ENCODE data around the gene ALG1L2. TPM values are rescaled to one million over a fixed set of nuclear protein-coding genes. Genes with fewer than 3 reads are reported as not detected.
A peak's percentile ranks its signal among the peaks of the same experiment; 100 is the strongest.
"Not testable (repeated sequence)": the region's sequence is repeated elsewhere in the genome, so short reads cannot be mapped to it uniquely, and the experiment has no call there.

ALG1L2 gene
- total RNA-seq, 1 experiment from 2014 or later = not detected

DNA sequence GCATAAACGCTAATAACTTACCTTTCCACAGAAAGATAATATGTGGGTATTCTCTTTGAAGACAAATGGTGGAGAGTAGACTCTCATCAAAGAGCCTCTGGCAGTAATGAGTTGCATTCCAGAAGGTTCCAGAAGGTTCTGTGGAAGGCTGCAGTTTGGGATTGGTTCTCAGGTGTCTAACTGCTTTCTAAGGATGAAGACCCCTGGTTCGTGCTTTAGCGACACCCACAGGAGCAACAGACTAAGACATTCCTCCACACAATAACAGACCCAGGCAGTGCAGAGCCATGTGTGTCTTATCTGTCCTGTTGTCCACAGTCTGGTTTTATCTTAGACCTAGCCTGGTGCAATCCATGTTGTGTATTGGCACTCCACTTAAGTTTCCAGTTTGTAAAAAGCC, 9.1 kb downstream of the ALG1L2 start:
- in situ Hi-C loops (cut with HindIII; ENCODE audit: low sequenced_read_pairs); DNase-seq (ENCODE audit: low spot score): not testable (repeated sequence)

DNA sequence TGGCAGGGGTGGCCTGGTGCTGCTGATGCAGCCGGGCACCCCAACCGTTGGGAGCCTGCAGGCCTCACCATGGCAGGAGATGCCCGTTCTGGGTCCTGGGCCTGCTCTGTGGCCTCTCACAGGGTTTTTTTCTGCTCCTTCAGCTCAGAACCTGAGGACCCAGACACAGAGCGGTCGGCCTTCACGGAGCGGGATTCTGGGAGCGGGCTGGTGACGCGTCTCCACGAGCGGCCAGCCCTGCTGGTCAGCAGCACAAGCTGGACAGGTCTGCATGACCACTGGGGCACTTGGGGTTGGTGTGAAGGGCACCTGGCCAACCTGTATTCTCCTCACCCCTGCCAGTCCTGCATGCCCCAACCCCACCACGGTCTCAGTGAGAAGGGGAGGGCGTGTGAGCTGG, 10.3 kb downstream of the ALG1L2 start:
- in situ Hi-C loops (cut with HindIII; ENCODE audit: low sequenced_read_pairs) = no loop called here
- no peak for DNase-seq (ENCODE audit: low spot score)

DNA sequence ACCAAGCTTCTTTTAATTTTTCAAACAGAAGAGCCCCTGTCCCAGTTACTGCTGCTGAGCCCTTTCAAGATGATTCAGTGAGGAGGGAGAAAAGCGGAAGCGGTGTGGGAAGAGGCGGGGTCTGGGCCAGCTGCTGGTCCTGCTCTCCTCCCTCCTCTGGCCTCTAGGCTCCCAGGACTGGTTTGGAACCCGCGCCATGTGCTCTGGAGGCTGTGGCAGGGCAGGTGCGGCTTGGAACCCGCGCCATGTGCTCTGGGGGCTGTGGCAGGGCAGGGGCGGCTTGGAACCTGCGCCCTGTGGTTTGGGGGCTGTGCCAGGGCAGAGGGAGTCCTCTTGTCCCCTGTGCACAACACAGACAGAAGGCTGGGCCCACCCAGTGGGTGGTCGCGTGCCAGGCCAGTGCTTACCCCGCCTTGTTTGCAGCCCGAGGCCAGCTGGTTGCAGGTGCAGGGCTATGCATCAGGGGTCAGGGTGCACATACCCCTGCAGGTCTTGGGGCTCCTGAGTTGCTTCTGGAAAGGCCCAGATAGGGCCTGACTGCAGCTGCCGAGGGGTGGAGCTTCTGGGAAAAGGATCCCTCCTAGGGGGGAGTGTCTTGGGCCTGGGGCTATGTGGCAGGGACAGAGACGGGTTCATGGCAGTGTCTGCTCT, 12.2 kb downstream of the ALG1L2 start:
- no peak for DNase-seq (ENCODE audit: low spot score)
- in situ Hi-C loops (cut with HindIII; ENCODE audit: low sequenced_read_pairs) = no loop called here

DNA sequence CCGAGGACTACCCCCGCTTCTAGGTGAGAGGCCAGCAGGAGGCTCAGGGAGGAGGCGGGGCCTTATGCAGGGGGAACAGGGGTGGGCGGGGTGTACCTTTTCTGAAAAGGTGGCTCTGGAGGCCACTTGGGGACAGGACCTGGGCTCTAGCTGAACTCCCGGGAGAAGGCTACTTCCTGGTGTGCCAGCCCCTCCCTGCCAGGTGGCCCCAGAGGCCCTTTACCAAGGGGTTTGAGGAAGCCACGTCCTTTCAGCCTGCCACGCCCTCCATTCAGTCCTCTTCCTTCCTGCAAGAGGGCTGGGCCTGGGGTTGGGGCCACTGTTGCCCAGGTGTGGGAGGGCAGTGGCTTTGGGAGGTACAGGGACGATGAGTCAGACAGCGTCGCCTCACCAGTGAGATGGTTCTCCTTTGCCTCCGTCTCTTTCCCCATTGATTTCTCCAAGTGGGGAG, 12.9 kb downstream of the ALG1L2 start:
- in situ Hi-C loops (cut with HindIII; ENCODE audit: low sequenced_read_pairs); DNase-seq (ENCODE audit: low spot score): not testable (repeated sequence)

DNA sequence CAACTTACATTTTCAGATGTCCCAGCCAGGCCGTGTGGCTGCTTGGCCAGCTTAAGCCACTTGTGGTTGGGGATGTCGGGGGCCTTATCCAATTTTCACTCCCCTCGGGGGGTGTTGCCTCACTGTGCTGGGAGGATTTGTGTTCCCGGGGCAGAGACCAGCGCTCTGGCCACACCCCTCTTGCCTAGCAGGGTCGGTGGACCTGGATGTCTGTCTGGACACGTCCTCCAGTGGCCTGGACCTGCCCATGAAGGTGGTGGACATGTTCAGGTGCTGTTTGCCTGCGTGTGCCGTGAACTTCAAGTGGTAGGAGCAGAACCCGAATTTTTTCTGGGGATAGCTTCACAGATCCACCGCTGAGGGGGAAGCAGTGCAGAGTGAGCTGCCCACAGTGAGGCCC, 14.2 kb downstream of the ALG1L2 start:
- DNase-seq (ENCODE audit: low spot score); in situ Hi-C loops (cut with HindIII; ENCODE audit: low sequenced_read_pairs): not testable (repeated sequence)

DNA sequence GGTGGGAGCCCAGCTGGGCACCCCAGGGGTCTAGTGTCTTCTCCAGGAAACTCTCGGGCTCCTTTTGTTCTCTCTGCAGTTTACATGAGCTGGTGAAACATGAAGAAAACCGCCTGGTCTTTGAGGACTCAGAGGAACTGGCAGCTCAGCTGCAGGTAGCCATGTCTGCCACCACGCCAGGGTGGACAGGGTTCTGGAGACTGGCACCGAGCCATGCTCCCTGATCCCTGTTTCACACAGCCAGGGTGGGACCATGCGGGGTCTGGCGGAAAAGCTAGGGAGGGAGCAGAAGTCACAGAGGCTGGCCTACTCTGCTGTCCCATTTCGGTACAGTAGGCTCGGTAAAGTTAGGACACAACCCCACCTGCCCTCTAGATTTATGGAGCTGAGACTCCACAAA, 15.5 kb downstream of the ALG1L2 start:
- in situ Hi-C loops (cut with HindIII; ENCODE audit: low sequenced_read_pairs) = not testable (repeated sequence)

DNA sequence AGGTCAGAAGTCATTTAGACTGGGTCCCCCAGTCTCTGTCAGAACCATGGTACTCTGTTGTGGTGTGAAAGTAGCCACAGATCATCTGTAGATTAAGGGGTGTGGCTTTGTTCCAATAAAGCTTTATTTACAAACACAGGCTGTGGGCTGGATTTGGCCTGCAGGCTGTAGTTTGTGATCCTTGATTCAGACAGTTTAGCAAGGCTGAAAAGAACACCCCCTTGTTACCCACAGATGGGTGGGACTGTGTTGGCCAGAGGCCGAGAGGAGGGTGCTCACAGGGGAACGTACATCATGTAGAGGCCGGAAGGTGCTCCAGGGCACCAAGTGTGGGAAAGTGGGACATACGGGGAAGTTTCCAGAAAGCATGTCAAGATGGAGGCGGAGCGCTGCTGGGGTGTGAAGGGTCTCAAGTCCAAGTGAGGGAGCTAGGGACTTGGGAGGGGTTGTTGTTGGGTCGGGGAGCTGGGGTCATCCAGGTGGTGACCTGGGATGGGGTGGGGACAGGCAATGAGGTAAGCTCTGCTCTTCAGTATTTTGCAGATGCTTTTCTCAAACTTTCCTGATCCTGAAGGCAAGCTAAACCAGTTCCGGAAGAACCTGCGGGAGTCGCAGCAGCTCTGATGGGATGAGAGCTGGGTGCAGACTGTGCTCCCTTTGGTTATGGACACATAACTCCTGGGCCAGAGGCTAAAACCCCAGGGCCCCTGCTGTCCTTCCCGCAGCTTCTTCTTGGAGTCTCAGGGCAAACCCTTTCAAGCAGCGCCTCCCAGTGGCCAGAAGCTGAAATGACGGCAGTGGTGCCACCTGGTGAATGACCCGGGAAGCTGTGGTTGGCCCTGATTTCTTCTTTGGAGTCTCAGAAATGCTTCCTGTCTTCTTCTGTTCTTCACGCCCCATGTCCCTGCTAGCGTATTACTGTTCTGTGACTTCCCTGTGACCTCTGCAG, 16.3 kb downstream of the ALG1L2 start:
- DNase-seq (ENCODE audit: low spot score); in situ Hi-C loops (cut with HindIII; ENCODE audit: low sequenced_read_pairs): not testable (repeated sequence)

More for the DNA sequence above, 15.5 kb downstream of the ALG1L2 start:
- not testable (repeated sequence) for DNase-seq (ENCODE audit: low spot score)

DNA sequence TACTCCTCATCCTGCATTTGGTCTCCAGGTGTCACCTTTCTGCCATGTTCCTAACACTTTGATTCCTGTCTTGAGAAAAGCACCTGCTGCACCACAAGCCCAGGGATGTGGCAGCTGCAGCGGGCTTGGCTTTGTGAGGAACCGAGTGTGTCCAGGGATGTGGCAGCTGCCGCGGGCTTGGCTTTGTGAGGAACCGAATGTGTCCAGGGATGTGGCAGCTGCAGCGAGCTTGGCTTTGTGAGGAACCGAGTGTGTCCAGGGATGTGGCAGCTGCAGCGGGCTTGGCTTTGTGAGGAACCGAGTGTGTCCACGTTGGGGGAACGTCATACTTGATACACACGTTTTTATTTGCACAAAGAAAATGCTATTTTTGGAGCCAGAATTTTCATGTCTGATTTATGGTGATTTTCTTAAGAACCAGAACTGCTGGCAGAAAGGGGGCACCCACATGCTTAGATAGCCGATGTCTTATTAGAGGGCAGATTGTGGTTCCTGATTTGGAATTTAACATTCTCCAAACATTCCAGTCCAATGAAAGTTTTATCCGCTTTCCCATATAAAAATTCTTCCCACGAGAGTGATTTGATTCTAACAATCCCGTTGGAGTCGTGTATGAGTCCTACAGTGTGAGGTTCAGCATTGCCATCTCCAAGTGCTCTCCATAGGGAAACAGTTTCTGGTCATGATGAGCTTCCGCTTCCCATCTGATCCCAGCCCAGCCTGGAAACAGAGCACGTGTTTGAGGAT, 17.2 kb downstream of the ALG1L2 start:
- DNase-seq (ENCODE audit: low spot score); in situ Hi-C loops (cut with HindIII; ENCODE audit: low sequenced_read_pairs): not testable (repeated sequence)

DNA sequence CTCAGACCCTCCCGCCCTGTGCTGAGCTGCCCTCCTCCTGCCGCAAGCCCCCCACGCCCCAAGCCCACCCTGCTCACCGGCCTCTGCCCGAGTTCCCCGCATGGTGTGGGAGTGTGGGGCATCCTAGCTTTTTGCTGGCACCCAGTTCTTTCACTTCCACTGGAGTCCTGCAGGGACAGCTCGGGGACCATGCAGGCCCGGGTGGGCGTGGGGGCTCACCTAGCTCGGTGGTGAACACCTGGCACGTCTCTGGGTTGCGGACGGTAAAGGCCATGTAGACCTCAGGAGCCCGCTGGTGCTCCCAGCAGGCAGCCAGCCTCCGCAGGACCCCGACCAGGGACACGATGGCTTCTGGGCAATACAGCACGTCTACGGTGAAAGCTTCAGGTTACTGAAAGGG, 20.9 kb downstream of the ALG1L2 start:
- in situ Hi-C loops (cut with HindIII; ENCODE audit: low sequenced_read_pairs); DNase-seq (ENCODE audit: low spot score): not testable (repeated sequence)

DNA sequence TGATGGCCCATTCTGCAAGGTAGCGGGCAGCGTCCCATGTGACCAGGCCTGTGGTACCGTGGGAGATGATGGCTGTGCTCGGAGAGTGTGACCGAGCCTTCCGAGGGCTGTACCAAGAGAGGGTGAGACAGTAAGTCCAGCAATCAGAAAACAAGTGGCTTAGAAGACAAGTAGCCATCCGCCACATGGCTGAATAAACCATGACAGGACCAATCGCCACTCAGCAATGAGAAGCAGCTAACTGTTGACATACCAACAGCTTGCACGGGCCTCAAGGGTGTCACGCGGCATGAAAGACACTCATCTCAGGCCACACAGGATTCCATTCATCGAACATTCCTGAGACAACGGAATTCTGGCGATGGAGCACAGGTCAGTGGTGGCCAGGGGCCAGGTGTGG, 22.6 kb downstream of the ALG1L2 start:
- DNase-seq (ENCODE audit: low spot score); in situ Hi-C loops (cut with HindIII; ENCODE audit: low sequenced_read_pairs): not testable (repeated sequence)

DNA sequence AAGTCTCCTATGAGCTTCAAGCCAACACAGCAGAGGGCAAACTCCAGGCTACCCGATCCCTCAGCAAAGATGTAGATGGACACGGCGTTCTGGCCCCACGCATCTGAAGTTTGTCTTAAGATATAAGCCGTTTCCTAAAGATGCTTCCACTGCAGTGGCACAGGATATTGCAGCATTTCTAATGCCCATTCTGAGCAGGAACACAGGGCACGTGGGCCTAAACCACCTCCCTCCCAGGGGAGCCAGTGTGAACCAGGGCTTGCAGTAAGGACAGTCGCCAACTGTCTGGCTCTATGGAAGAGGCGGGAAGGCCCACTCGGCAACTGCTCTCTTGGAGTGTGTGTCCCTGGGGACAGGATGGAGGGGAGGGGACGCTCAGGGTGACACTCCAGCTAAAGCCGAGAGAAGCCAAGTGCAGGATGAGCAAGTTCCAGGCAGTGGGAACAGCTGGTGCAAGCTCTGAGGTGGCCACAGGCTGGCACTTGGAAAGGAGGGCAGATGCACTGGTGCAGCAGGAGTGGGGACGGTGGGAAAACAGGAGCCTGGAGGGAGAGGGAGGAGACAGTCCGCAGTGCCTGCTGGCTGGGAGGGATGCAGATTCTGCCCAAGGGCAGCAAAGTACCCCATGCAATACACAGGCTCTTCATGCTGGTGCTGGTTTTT, 25.8 kb downstream of the ALG1L2 start:
- in situ Hi-C loops (cut with HindIII; ENCODE audit: low sequenced_read_pairs); DNase-seq (ENCODE audit: low spot score): not testable (repeated sequence)

DNA sequence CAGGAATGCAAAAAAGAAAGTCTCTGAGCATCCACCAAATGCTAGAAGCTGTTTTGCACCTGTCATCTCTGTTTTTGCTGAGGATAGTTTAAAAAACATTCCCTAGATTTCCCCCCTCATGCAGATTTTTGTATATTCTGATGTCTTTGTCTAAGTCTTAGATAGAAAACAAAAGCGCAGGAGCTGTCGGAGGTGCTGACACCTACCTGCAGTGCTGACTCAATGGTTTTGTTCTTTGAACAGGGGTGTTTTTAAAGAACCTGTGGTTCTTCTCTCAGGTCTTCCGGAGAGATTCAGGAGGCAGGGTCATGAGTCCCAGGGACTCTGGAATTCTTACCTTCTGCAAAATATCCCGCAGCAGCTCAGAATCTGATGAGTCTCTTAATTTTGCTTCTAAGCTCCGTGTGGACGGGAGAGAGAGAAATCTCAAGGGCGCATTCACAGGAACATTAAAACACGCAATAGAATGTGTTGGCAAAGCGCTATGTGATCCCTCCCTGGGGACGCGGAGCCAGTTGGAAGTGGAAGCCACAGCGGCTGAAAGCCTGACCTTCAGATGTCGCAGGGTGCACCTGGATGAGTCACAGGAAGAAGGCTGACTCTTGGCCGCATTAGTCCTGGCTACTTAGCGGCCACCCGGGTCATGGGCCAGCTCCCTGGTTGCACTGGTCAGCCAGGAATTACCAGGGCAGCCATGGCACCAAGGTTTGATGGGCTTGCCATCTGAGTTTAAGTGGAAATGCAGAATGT, 27.4 kb downstream of the ALG1L2 start:
- in situ Hi-C loops (cut with HindIII; ENCODE audit: low sequenced_read_pairs); DNase-seq (ENCODE audit: low spot score): not testable (repeated sequence)

DNA sequence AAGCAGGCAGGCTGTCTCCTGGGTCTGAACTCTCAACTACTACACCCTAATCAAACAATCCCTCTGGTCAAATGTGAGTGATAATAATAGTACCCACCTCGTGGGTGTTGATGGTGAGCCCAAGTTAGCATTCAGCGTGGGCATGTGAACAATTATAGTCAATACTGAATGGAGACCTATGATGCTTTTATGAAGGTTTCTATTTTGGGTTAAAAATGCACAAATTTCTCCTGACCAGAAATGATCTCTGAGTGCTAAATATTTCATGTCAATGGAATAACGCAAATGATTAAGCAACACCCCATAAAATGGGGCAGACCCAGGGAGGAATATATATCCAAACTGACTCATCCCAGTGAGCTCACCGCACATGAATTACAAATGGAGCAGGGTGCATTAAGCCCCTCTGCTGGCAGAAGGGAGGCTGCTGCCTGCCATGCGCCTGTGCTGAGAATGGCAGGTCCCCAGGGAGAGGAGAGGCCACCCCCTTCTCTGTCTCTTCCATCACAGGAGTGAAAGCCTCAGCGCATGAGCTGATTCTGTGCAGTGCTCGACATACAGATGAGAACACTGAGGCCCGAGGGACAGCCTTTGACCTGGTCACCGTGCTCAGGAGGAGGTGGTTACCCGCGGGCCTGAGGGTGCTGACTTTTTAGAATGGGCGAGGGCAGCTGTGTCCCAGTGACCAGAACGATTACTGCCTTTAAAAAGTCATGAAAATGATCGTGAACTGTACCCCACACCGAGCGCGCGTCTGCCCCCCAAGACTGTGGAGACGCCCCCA, 28.9 kb downstream of the ALG1L2 start:
- in situ Hi-C loops (cut with HindIII; ENCODE audit: low sequenced_read_pairs) = not testable (repeated sequence)
- DNase-seq (ENCODE audit: low spot score) = peak; percentile 8

DNA sequence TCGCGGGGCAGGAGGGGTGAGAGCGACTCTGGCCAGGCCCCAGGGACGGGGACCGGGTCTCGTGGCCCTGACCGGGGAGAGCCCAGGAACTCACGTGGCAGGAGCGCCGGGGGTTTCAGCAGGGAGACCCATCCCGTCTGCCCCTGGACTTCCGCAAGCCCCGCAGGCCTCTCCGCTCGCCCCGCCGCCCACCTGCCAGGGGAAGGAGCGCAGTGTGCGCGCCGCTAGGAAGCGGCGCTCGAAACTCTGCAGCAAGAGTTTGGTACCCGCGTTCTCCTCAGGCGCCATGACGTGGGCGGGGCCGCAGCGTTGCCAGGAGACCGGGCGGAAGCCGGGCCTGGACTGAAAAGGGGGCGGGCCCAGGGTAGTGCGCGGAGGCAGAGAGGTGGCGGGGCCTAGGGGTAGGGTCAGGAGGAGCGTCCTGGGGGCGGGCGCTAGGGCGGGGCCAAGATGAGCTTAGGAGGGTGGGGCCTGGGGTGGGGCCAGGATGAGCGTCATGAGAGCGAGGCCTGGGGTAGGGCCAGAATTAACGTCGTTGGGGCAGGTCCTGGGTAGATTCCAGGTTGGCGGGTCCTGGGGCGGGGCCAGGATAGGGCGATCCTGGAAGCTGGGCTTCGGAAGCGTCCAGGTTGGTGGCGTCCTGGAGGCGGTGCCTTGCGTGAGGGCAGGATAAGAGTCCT, 29.7 kb downstream of the ALG1L2 start:
- peak; percentile 98 for DNase-seq (ENCODE audit: low spot score)
- in situ Hi-C loops (cut with HindIII; ENCODE audit: low sequenced_read_pairs) = no loop called here

DNA sequence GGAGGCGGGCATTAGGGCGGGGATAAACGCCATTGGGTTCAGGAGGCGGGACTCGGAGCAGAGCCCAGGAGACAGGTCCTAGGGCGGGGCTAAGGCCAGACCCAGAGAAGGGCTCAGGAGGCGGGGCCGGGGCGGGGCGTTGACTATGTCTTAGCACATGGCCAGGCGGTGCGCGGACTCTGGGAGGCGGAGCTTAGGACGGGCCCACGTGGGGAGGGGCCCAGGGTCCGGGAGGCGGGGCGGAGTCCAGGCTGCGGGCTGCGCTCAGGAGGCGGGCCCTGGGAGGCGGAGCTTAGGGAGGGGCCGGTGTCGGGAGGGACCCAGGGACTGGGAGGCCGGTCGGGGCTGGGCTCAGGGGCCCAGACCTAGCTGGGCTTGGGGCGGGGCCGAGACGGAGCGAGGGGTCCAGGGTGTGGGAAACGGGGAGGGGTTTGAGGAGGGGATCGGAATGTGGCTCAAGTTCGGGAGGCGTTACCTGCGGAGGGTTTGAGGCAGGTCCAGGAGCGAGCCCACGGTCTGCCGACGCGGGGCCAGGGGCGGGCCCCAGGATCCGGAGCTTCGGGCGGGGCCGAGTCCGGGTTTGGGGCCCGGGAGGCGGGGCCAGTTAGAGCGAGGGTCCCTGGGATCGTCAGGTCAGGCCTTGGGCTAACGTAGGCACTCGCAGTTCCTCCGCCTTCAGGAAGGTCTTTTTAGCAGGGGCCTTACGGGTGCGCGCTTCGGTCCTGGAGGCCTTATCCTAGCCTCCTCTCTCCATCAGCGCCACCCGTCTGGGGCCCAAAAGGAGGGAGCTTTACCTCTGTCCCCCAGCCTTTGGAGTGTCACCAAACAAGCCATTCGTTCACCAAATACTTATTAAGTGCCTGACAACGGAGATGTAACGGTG, 30.5 kb downstream of the ALG1L2 start:
- in situ Hi-C loops (cut with HindIII; ENCODE audit: low sequenced_read_pairs) = not testable (repeated sequence)
- DNase-seq (ENCODE audit: low spot score) = peak; percentile 97

DNA sequence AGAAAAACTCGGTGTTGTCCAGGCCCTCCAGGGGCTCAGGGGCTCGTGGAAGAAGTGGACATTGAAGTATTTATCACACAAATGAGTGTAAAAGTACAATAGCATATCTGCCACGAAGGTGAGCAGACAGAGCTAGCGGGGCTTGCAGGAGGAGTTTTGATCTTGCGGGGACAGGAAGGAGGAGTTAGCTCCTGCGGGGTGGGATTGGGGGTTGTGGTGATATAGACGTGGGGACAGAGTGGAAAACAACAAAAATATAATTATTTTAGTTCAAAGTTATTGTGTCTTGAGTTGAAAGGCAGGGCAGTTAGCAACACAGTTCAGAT, 31.1 kb downstream of the ALG1L2 start:
- in situ Hi-C loops (cut with HindIII; ENCODE audit: low sequenced_read_pairs); DNase-seq (ENCODE audit: low spot score): not testable (repeated sequence)
